OCI-LY1 (cell line): ENCODE data around the gene TRA2A.

Source experiments
- CTCF ChIP-seq: fragments of 200-600 bp; sonication (generic), shearing (Covaris generic); IDR thresholded peaks from 2 replicates; pipeline ENCODE4 v1.5.1; 2017; ENCODE audit warnings: mild to moderate bottlenecking, antibody characterized with exemption, low read length, moderate library complexity, mixed read lengths
- EZH2 ChIP-seq: fragments of 200-600 bp; sonication (generic), shearing (Covaris generic); IDR thresholded peaks from 2 replicates; pipeline ENCODE4 v1.8.0; 2017; ENCODE audit warnings: borderline replicate concordance, mixed run types, mild to moderate bottlenecking, antibody characterized with exemption, low read length, moderate library complexity, mixed read lengths

GRCh38 chr7:23523486-23524075 is 8.2 kb downstream of the TRA2A start:
- TF ChIP-seq CTCF (no peak), EZH2 (no peak)
